Suprapubic skin (tissue), 4 donors: ENCODE results near the gene SPIB. TPM values are rescaled to one million over a fixed set of nuclear protein-coding genes. Genes with fewer than 3 reads are reported as not detected.

Experiments used
- DNase-seq, 2 donors: peaks; one replicate each; pipeline ENCODE4 v3.0.0-alpha.2; 2019; ENCODE audit warnings: low spot score in 2 of 2
- H3K27ac ChIP-seq: fragments of 200-600 bp; sonication (generic); one replicate; pipeline ENCODE4 v1.5.1; 2019
- H3K27me3 ChIP-seq: fragments of 200-600 bp; sonication (generic); one replicate; pipeline ENCODE4 v1.5.1; 2019
- H3K36me3 ChIP-seq: fragments of 200-600 bp; sonication (generic); one replicate; pipeline ENCODE4 v1.5.1; 2019
- H3K4me1 ChIP-seq: fragments of 200-600 bp; sonication (generic); one replicate; pipeline ENCODE4 v1.5.1; 2019
- H3K4me3 ChIP-seq: fragments of 200-600 bp; sonication (generic); one replicate; pipeline ENCODE4 v1.5.1; 2019; ENCODE audit warnings: mild to moderate bottlenecking
- H3K9me3 ChIP-seq: fragments of 200-600 bp; sonication (generic); one replicate; pipeline ENCODE4 v1.5.1; 2019
- CTCF ChIP-seq, 2 donors: fragments of 200-600 bp in 1 of 2; fragments of 450-650 bp in 1 of 2; sonication (generic) in 1 of 2; IDR thresholded peaks; one replicate each; pipeline ENCODE4 v1.5.1; 2016 to 2019; ENCODE audit warnings: antibody characterized with exemption in 2 of 2, mild to moderate bottlenecking in 1 of 2, moderate library complexity in 1 of 2
- EP300 ChIP-seq: sonication (generic); formaldehyde crosslinking; IDR thresholded peaks from one replicate; pipeline ENCODE4 v1.6.1; 2017; ENCODE audit warnings: antibody characterized with exemption
- POLR2A ChIP-seq, 2 donors: fragments of 450-650 bp; IDR thresholded peaks; one replicate each; pipeline ENCODE4 v1.6.1; 2017; ENCODE audit warnings: antibody characterized with exemption in 2 of 2, mild to moderate bottlenecking in 2 of 2, moderate library complexity in 2 of 2
- POLR2AphosphoS5 ChIP-seq, 3 donors: sonication (generic); formaldehyde crosslinking; IDR thresholded peaks; one replicate each; pipeline ENCODE4 v1.6.1; 2017; ENCODE audit warnings: antibody characterized with exemption in 3 of 3
- WGBS: methylation state at CpG from one replicate; pipeline ENCODE4 v1.1.5; 2018; 5-methylcytosine and 5-hydroxymethylcytosine counted together
- total RNA-seq, 4 donors: library from RNA; depleted of rRNA; stranded (reverse); fragments of >200 nt; gene quantifications; one replicate each; pipeline ENCODE4 v1.1.0, GENCODE V29; 2016

Gene SPIB
- total RNA-seq, 4 donors from 2014 or later: not detected

- TF ChIP-seq POLR2A (IDR thresholded peaks at IDR 0.05) (no peak), POLR2AphosphoS5 (IDR thresholded peaks at IDR 0.05) (no peak), EP300 (no peak), CTCF (IDR thresholded peaks at IDR 0.05) (no peak)
- Histone ChIP-seq H3K36me3 (no peaks in the 10 kb centered on the region), H3K27me3 (peaks cover 22% of the 10 kb centered on the region), H3K27ac (no peak overlapping the region), H3K9me3 (no peaks in the 10 kb centered on the region), H3K4me3 (no peak overlapping the region), H3K4me1 (no peaks in the 10 kb centered on the region)
- WGBS: 36% methylated on average over 13 of the region's 13 CpGs
- no peak for DNase-seq
Measured at GRCh38 chr19:50451223-50451534, 32.4 kb downstream of the SPIB start.

- no peak overlapping the region for H3K4me3 ChIP-seq
- WGBS: 86% methylated on average over 3 of the region's 3 CpGs
- no peaks in the 10 kb centered on the region for H3K4me1 ChIP-seq
- peaks cover 41% of the 10 kb centered on the region for H3K27me3 ChIP-seq
- no peak overlapping the region for H3K27ac ChIP-seq
- no peaks in the 10 kb centered on the region for H3K9me3 ChIP-seq
- TF ChIP-seq POLR2AphosphoS5 (IDR thresholded peaks at IDR 0.05) (no peak), POLR2A (IDR thresholded peaks at IDR 0.05) (no peak), CTCF (IDR thresholded peaks at IDR 0.05) (no peak), EP300 (no peak)
- DNase-seq: no peak
- no peaks in the 10 kb centered on the region for H3K36me3 ChIP-seq
Measured at GRCh38 chr19:50453243-50453642, 34.5 kb downstream of the SPIB start.

- TF ChIP-seq EP300 (no peak), POLR2AphosphoS5 (IDR thresholded peaks at IDR 0.05) (no peak), POLR2A (IDR thresholded peaks at IDR 0.05) (no peak), CTCF (IDR thresholded peaks at IDR 0.05) (no peak)
- no peaks in the 10 kb centered on the region for H3K36me3 ChIP-seq
- no peak overlapping the region for H3K27ac ChIP-seq
- no peak overlapping the region for H3K4me3 ChIP-seq
- H3K27me3 ChIP-seq: peaks cover 48% of the 10 kb centered on the region
- no peaks in the 10 kb centered on the region for H3K9me3 ChIP-seq
- H3K4me1 ChIP-seq: no peaks in the 10 kb centered on the region
- DNase-seq: no peak
- 91% methylated on average over 2 of the region's 2 CpGs for WGBS
Measured at GRCh38 chr19:50455992-50456391, 37.3 kb downstream of the SPIB start.

GRCh38 chr19:50457300-50457699 is 38.6 kb downstream of the SPIB start:
- no peaks in the 10 kb centered on the region for H3K9me3 ChIP-seq
- H3K36me3 ChIP-seq: no peaks in the 10 kb centered on the region
- H3K4me1 ChIP-seq: no peaks in the 10 kb centered on the region
- TF ChIP-seq EP300 (no peak), CTCF (IDR thresholded peaks at IDR 0.05) (no peak), POLR2AphosphoS5 (IDR thresholded peaks at IDR 0.05) (no peak), POLR2A (IDR thresholded peaks at IDR 0.05) (no peak)
- no peak overlapping the region for H3K27ac ChIP-seq
- no peak for DNase-seq
- H3K4me3 ChIP-seq: no peak overlapping the region
- H3K27me3 ChIP-seq: peaks cover 49% of the 10 kb centered on the region
- 83% methylated on average over 5 of the region's 5 CpGs for WGBS

GRCh38 chr19:50458396-50459066 is 39.8 kb downstream of the SPIB start:
- H3K27me3 ChIP-seq: peaks cover 53% of the 10 kb centered on the region
- no peak for DNase-seq
- 35% methylated on average over 17 of the region's 50 CpGs for whole genome bisulfite sequencing
- no peaks in the 10 kb centered on the region for H3K36me3 ChIP-seq
- H3K4me3 ChIP-seq: no peak overlapping the region
- H3K4me1 ChIP-seq: no peaks in the 10 kb centered on the region
- H3K27ac ChIP-seq: no peak overlapping the region
- no peaks in the 10 kb centered on the region for H3K9me3 ChIP-seq
- TF ChIP-seq EP300: no peak
- no peak for TF ChIP-seq POLR2AphosphoS5 (IDR thresholded peaks at IDR 0.05)

GRCh38 chr19:50459067-50459456 is 40.3 kb downstream of the SPIB start:
- WGBS: 66% methylated on average over 10 of the region's 32 CpGs

More at GRCh38 chr19:50459067-50459456, 40.3 kb downstream of the SPIB start:
- Histone ChIP-seq H3K27ac (no peak overlapping the region), H3K27me3 (peaks cover 53% of the 10 kb centered on the region), H3K36me3 (no peaks in the 10 kb centered on the region), H3K9me3 (no peaks in the 10 kb centered on the region), H3K4me1 (no peaks in the 10 kb centered on the region), H3K4me3 (no peak overlapping the region)
- no peak for DNase-seq
- no peak for TF ChIP-seq EP300
- TF ChIP-seq CTCF (IDR thresholded peaks at IDR 0.05): no peak
- TF ChIP-seq POLR2AphosphoS5 (IDR thresholded peaks at IDR 0.05): no peak
- no peak for TF ChIP-seq POLR2A (IDR thresholded peaks at IDR 0.05)
